IMR-90 (cell line): ENCODE measurements around the gene MNAT1.

Source experiments
- CHD1 ChIP-seq: IDR thresholded peaks from 2 replicates; pipeline ENCODE4 v1.6.1; 2012; ENCODE audit warnings: low read depth, low read length, improper control_type of control experiment
- MAFK ChIP-seq: IDR thresholded peaks from 2 replicates; pipeline ENCODE4 v1.6.1; 2012; ENCODE audit warnings: low read depth, low read length, improper control_type of control experiment
- MAZ ChIP-seq: IDR thresholded peaks from 2 replicates; pipeline ENCODE4 v1.6.1; 2012; ENCODE audit warnings: low read depth, mild to moderate bottlenecking, low read length, improper control_type of control experiment, moderate library complexity, borderline replicate concordance
- POLR2A ChIP-seq: IDR thresholded peaks from 2 replicates; pipeline ENCODE4 v1.6.1; 2012; ENCODE audit warnings: mild to moderate bottlenecking, low read depth, low read length
- RAD21 ChIP-seq: IDR thresholded peaks from 2 replicates; pipeline ENCODE4 v1.6.1; 2012; ENCODE audit warnings: low read length, improper control_type of control experiment
- TF ChIP-seq, protein P1 (sequence below): conservative IDR thresholded peaks from 2 replicates; pipeline ENCODE4 v1.5.1; 2012; ENCODE audit warnings: mild to moderate bottlenecking, low read depth, low read length, improper control_type of control experiment
- TF ChIP-seq, protein P2 (sequence below): fragments of 150-350 bp; IDR thresholded peaks from 2 replicates; pipeline ENCODE4 v1.6.1; 2017; ENCODE audit warnings: mild to moderate bottlenecking, antibody characterized with exemption, low read length, low read depth

DNA sequence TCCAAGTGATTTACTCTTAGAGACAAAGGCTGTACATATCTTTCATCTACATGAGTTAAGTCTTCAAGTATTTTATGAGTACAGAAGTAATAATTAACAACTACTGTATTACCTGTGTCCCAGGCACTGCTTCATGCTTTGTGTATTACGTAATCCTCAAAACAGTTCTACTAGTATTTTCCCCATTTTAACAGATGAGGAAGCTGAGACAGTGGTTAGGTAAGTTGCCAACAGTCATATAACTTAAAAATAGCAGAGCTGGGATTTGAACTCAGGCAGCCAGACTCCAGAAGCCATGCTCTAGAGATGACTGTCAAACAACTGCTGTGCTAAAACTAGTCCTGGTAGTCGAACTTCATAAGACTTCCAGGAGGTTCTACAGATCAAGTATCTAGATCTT, 235.6 kb downstream of the MNAT1 start:
- TF ChIP-seq, protein P1, sequence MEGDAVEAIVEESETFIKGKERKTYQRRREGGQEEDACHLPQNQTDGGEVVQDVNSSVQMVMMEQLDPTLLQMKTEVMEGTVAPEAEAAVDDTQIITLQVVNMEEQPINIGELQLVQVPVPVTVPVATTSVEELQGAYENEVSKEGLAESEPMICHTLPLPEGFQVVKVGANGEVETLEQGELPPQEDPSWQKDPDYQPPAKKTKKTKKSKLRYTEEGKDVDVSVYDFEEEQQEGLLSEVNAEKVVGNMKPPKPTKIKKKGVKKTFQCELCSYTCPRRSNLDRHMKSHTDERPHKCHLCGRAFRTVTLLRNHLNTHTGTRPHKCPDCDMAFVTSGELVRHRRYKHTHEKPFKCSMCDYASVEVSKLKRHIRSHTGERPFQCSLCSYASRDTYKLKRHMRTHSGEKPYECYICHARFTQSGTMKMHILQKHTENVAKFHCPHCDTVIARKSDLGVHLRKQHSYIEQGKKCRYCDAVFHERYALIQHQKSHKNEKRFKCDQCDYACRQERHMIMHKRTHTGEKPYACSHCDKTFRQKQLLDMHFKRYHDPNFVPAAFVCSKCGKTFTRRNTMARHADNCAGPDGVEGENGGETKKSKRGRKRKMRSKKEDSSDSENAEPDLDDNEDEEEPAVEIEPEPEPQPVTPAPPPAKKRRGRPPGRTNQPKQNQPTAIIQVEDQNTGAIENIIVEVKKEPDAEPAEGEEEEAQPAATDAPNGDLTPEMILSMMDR, result no peak
- no peak for TF ChIP-seq RAD21
- TF ChIP-seq, protein P2, sequence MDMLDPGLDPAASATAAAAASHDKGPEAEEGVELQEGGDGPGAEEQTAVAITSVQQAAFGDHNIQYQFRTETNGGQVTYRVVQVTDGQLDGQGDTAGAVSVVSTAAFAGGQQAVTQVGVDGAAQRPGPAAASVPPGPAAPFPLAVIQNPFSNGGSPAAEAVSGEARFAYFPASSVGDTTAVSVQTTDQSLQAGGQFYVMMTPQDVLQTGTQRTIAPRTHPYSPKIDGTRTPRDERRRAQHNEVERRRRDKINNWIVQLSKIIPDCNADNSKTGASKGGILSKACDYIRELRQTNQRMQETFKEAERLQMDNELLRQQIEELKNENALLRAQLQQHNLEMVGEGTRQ, result no peak
- TF ChIP-seq POLR2A, result no peak
- no peak for TF ChIP-seq MAZ
- no peak for TF ChIP-seq CHD1
- no peak for TF ChIP-seq MAFK
